GM20000 (cell line): ENCODE results near the gene GFOD1.

Source experiments
- DNase-seq: peaks from one replicate; pipeline ENCODE4 v3.0.0; 2012; ENCODE audit warnings: low spot score
- TF ChIP-seq, protein P1 (sequence below): IDR thresholded peaks from 2 replicates; pipeline ENCODE4 v1.5.1; 2012; ENCODE audit warnings: mild to moderate bottlenecking, control low read depth; ENCODE audit errors: extremely low read depth, missing control alignments

The GFOD1 gene

DNA sequence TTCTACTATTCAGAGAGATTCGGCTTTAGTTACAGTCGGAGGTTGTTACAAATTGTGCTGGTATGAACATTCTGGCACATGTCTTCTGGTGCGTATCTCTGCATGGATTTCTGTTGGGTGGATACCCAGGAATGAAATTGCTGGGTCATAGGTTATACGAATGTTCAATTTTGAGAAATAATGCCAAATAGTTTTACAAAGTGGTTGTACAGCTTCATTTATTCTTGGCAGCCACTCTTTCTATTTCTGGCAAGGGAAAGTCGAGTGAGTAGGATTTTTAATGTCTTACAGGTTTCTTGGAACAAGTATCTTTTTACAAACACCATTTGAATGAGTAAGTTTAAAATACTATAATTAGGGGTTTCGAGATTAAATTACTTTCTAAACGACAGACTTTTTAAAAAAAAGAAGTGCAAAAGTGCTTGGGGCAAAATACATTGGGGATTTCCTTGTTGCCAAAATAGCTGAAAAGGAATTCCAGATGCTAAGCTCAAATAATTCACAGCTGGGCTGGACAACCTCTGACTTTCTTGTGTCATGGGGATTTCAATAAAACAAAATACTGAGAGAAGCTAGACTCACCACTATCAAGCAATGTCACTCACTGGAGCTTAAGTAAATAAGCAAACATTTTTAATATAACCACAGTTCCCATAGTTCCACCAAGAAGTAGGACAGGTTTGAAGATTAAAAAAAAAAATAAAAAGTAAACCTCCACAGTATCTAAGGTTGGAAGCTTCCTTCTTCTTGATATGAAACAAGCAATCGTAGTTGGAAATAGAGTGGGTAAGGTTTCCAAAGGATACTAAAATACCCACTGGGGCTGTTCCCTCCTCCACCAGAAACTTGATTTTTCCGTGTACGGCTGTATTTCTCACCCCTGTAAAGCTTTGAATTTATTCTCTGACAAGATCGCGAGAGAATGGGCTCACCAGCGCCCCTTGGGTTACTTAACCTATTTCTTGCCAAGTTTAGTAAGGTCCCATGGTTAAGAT lies 21.6 kb upstream of the GFOD1 start:
- TF ChIP-seq, protein P1, sequence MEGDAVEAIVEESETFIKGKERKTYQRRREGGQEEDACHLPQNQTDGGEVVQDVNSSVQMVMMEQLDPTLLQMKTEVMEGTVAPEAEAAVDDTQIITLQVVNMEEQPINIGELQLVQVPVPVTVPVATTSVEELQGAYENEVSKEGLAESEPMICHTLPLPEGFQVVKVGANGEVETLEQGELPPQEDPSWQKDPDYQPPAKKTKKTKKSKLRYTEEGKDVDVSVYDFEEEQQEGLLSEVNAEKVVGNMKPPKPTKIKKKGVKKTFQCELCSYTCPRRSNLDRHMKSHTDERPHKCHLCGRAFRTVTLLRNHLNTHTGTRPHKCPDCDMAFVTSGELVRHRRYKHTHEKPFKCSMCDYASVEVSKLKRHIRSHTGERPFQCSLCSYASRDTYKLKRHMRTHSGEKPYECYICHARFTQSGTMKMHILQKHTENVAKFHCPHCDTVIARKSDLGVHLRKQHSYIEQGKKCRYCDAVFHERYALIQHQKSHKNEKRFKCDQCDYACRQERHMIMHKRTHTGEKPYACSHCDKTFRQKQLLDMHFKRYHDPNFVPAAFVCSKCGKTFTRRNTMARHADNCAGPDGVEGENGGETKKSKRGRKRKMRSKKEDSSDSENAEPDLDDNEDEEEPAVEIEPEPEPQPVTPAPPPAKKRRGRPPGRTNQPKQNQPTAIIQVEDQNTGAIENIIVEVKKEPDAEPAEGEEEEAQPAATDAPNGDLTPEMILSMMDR = no peak
- DNase-seq = no peak

DNA sequence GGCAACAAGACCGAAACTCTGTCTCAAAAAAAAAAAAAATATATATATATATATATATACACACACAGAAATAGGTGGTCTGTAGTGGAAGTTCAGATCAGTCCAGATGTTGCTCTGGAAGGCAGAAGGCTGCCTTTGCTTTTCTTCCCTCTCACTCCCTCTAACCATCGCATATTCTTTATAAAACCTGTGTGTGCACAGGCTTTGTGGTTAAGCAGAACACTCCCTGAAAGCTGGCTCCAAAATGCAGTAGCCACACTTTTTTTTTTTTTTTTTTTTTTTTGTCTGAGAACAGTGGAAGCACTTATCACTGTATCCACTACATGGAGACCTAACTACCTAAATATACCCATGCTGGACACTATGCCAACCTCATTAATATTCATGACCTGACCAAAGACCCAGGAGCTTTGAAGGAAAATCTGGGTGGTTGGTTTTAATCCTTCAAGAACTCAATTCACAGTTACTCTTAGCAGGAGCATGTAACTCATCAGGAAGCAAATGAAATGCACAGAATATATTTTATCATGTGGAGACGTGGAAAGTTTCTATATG lies 20.0 kb upstream of the GFOD1 start:
- TF ChIP-seq, protein P1 = no peak
- no peak for DNase-seq

DNA sequence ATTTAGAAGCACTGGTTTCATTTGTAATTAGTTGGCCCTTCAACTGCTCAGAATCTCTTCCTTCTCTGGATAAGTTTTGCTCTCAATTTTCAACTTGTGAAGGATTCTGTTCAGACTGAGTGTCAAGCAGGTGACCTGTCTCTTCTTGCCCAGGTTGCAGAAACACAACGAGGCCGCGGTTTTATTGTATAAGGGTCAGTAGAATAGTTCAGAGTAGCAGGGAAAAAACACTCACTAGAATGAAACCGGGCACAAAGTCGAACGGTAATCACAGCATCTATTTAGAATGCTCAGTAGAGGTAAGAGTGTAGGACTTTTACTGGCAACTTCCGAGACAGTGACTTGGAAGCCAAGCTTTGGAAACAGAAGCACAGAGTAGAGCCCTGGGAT lies 17.9 kb upstream of the GFOD1 start:
- DNase-seq = no peak

DNA sequence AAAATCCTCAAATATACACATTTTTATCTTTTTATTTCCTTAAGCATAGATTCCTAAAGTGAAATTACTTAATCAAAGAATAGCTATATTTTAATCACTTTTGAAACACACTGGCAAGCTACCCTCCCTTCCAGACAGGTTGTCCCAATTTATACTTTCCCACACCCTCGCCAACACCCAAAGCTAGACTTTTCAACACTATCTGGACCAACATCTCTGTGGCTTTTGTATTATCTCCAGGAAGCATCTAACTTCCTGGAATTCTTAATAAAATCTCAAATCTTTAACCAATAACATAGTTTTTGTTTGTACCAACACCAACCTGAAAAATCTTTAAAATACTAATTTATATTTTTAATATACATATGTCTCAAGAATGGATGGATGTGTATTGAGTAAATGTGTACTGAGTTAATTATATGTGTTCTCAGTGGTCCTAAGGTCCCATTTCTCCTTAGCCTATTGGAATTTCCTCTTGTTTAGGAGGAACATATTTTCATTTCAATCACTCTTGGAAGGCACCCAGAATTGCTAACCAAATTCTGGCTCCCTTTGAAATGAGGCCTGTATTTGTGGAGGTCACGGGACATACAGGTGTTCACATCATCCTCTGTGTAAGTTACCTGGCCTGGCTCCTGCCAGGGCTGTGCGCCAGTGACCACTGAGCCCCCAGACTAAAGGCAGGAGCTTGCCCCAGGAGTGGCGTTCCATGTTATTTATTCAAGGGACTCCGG lies 17.4 kb upstream of the GFOD1 start:
- DNase-seq = no peak
- TF ChIP-seq, protein P1 = no peak

More for the DNA sequence above, 17.9 kb upstream of the GFOD1 start:
- TF ChIP-seq, protein P1 = no peak

DNA sequence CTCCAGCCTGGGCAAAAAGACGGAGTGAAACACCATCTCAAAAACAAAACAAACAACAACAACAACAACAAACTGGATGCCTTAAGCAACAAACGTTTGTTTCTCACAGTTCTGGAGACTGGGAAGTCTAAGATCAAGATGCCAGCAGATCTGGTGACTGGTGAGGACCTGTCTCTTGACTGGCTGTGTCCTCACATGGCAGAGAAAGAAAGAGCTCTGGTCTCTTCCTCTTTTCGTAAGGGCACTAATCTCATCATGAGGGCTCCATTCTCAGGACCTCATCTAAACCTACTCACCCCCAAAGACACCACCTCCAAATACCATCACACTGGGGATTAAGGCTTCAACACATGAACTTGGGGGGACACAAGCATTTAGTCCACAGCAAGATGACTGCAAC lies 13.5 kb upstream of the GFOD1 start:
- TF ChIP-seq, protein P1 = no peak

DNA sequence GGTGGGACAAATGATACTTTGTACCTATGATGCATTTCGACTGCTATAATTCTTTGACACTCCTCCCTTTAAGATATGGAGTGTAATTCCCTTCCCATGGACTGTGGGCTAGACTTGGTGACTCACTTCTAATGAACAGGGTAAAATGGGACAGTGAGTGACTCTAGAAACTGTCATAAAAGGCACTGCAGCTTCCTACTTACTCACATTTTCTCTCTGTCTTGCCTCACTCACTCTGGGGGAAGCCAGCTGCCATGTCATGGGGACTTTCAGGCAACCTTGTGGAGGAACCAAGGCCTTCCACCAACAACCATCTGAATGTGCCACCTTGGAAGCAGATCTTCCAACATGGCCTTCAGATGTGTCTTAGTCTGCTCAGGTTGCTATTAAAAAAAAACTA lies 12.9 kb upstream of the GFOD1 start:
- TF ChIP-seq, protein P1 = no peak
- no peak for DNase-seq

More for the DNA sequence above, 13.5 kb upstream of the GFOD1 start:
- no peak for DNase-seq
